Measurements from ENCODE around the gene FURIN. TPM values are rescaled to one million over a fixed set of nuclear protein-coding genes. Genes with fewer than 3 reads are reported as not detected.
"Not testable (repeated sequence)": the region's sequence is repeated elsewhere in the genome, so short reads cannot be mapped to it uniquely, and the experiment has no call there.

Gene FURIN
- total and polyA plus RNA-seq, 8 donors, result 43.6 to 114 (median 61.1) TPM

DNA sequence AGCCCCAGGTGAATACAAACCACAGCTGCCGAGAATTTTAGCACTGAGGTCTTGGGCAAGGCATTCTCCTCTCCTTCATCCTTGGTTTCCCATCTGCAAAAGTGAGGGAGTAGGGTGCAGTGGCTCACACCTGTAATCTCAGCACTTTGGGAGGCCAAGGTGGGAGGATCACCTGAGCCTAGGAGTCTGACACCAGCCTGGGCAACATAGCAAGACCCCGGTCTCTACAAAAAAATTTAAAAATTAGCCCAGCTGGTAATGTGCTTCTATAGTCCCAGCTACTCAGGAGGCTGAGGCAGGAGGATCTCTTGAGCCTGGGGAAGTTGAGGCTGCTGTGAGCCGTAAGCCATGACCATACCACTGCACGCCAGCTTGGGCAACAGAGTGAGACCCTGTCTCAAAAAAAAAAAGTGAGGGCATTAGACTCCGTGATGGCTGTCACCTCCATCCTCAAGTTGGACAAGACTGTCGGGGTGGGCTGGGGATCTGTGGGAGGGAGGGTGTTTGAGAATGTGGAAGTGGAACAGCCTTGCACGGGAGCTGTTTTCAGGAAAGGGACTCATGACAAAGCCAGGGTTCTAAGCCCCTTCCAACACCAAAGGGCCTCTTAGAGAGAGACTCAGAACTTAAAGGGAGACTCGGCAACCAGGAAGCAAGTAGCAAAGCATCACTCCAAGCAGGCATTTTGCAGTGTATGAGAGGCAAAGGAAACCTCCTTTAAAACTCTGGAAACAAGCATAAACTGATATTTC lies 46.0 kb upstream of the FURIN start:
- H3K27me3 ChIP-seq, result no peaks in the 10 kb centered on the region
- no peaks in the 10 kb centered on the region for H3K36me3 ChIP-seq
- H3K4me1 ChIP-seq, result peaks cover 0 to 30% of the 10 kb centered on the region in 2 donors
- DNase-seq (no peak), ATAC-seq (no peak)
- intact Hi-C loops (cut with DNase I), result no loop called here
- H3K9me3 ChIP-seq, result no peaks in the 10 kb centered on the region
- TF ChIP-seq, protein P1, sequence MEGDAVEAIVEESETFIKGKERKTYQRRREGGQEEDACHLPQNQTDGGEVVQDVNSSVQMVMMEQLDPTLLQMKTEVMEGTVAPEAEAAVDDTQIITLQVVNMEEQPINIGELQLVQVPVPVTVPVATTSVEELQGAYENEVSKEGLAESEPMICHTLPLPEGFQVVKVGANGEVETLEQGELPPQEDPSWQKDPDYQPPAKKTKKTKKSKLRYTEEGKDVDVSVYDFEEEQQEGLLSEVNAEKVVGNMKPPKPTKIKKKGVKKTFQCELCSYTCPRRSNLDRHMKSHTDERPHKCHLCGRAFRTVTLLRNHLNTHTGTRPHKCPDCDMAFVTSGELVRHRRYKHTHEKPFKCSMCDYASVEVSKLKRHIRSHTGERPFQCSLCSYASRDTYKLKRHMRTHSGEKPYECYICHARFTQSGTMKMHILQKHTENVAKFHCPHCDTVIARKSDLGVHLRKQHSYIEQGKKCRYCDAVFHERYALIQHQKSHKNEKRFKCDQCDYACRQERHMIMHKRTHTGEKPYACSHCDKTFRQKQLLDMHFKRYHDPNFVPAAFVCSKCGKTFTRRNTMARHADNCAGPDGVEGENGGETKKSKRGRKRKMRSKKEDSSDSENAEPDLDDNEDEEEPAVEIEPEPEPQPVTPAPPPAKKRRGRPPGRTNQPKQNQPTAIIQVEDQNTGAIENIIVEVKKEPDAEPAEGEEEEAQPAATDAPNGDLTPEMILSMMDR (IDR thresholded peaks at IDR 0.05), result no peak
- H3K4me3 ChIP-seq, result no peak overlapping the region
- no peak overlapping the region for H3K27ac ChIP-seq

DNA sequence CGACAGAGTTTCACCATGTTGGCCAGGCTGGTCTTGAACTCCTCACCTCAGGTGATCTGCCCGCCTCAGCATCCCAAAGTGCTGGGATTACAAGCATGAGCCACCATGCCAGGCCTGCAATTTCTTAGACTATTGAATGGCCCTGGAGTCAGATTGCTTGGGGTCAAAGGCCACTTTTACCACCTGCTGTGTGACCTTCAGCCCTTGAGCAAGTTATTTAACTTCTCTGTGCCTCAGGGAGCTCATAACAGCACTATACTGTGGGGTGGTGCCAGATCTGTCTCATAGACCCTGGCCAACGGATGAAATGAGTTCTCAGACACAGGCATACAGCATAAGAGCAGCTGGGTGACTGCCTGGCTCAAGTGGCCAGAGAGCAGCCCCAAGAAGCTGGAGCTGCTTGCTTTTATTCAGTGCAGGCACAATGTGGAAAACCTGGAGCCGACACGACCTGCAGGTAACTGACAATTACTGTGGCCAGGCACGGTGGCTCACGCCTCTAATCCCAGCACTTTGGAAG lies 44.9 kb upstream of the FURIN start:
- no peaks in the 10 kb centered on the region for H3K9me3 ChIP-seq
- H3K4me1 ChIP-seq, result peaks cover 0 to 21% of the 10 kb centered on the region in 2 donors
- H3K27me3 ChIP-seq, result no peaks in the 10 kb centered on the region
- H3K4me3 ChIP-seq, result no peak overlapping the region
- intact Hi-C loops (cut with DNase I), result no loop called here
- no peak for DNase-seq
- TF ChIP-seq, protein P1 (IDR thresholded peaks at IDR 0.05), result no peak
- H3K27ac ChIP-seq, result no peak overlapping the region
- ATAC-seq, result no peak
- no peaks in the 10 kb centered on the region for H3K36me3 ChIP-seq

DNA sequence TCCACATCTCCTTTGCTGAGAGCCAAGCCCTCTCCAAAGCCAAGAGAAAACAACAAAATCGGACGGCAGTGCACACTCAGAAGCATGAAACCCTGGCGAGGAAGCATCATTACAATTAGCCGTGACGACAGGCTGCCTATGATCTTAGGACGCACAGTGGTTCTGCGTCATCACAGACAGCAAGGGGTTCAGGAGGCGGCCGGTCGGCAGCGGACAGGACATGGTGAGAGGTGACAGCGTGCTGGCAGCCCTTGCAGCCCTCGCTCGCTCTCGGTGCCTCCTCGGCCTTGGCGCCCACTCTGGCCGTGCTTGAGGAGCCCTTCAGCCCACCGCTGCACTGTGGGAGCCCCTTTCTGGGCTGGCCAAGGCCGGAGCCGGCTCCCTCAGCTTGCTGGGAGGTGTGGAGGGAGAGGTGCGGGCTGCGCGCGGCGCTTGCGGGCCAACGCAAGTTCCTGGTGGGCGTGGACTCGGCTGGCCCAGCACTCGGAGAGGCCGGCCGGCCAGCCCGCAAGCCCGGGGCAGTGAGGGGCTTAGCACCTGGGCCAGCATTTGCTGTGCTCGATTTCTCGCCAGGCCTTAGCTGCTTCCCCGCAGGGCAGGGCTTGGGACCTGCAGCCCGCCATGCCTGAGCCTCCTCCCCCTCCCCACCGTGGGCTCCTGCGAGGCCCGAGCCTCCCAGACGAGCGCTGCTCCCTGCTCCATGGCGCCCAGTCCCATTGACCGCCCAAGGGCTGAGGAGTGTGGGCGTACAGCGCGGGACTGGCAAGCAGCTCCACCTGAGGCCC lies 43.1 kb upstream of the FURIN start:
- H3K27me3 ChIP-seq; DNase-seq; H3K4me3 ChIP-seq; H3K27ac ChIP-seq; ATAC-seq; H3K9me3 ChIP-seq; H3K36me3 ChIP-seq; intact Hi-C loops (cut with DNase I): not testable (repeated sequence)
- H3K4me1 ChIP-seq, result peaks cover 0 to 26% of the 10 kb centered on the region in 2 donors

DNA sequence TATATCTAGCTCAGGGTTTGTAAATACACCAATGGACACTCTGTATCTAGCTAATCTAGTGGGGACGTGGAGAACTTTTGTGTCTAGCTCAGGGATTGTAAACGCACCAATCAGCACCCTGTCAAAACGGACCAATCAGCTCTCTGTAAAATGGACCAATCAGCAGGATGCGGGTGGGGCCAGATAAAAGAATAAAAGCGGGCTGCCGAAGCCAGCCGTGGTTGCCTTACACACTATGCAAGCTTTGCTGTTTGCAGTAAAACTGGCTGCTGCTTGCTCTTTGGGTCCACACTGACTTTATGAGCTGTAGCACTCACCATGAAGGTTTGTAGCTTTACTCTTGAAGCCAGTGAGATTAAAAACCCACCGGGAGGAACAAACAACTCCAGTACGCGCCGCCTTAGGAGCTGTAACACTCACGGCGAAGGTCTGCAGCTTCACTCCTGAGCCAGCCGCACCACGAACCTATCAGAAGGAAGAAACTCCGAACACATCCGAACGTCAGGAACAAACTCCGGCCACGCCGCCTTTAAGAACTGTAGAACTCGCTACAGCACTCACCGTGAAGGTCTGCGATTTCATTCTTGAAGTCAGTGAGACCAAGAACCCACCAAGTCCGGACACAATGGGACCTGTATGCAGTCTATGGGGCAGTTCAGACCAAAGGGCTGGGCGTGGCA lies 42.0 kb upstream of the FURIN start:
- H3K27me3 ChIP-seq; H3K4me3 ChIP-seq; H3K9me3 ChIP-seq; intact Hi-C loops (cut with DNase I); H3K36me3 ChIP-seq; H3K27ac ChIP-seq; DNase-seq; ATAC-seq: not testable (repeated sequence)
- H3K4me1 ChIP-seq, result peaks cover 0 to 36% of the 10 kb centered on the region in 2 donors

DNA sequence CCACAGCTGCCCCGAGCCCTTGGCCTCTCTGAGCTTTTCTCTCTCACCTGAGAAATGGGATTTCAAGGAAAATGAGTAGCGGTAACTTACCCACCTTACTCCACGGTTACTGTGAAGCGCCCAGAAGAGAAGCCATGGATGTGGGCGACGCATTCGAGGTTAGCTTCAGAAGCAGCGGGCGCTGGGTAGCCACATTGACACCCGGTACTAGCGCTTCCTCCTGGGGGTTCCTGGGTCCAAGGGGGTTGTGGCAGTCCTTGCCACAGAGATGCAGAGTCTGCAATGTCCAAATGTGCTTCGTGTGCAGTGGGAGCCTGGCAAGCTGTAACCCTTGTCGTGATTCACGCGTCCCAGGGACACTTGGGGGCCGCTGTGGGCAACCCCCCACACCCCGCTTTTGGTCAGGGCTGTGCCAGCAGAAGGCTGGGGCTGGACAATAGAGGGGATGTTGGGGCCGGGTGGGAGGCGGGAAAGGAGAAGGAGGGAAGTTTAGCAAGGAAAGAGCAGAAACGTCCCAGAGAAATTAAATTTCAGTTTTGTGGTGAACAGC lies 41.4 kb upstream of the FURIN start:
- no peak for ATAC-seq
- intact Hi-C loops (cut with DNase I), result no loop called here

More for the DNA sequence above, 41.4 kb upstream of the FURIN start:
- DNase-seq, result no peak
- Histone ChIP-seq H3K4me3 (no peak overlapping the region), H3K36me3 (no peaks in the 10 kb centered on the region), H3K27me3 (no peaks in the 10 kb centered on the region), H3K27ac (no peak overlapping the region), H3K4me1 (peaks cover 0 to 42% of the 10 kb centered on the region in 2 donors), H3K9me3 (no peaks in the 10 kb centered on the region)
- TF ChIP-seq, protein P1 (IDR thresholded peaks at IDR 0.05), result no peak
